Measurements from ENCODE around the gene CST3. TPM values are rescaled to one million over a fixed set of nuclear protein-coding genes. Genes with fewer than 3 reads are reported as not detected.

The CST3 gene
- total RNA-seq, 1 donor from 2014 or later = 1,237 TPM

DNA sequence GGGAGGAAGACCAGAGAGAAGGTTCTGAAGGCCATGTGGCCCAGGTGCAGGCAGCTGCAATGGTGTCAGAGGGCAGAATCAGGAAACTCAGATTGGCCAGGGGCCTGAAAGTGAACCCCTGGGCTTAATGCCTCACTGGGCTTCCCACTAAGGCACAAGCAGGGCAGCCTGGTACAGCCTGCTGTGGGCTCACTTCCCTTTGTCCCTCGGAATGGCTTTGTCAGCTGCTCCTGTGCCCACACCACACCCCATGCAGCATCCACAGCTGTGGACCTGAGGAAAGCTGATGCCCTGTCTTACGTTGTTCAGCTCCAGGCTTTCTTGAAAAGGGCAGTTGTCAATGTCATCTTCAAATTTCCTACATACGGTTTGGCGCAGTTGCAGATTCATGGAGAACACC is 34.4 kb downstream of the CST3 start:
- no peak for DNase-seq (ENCODE audit: low spot score)

DNA sequence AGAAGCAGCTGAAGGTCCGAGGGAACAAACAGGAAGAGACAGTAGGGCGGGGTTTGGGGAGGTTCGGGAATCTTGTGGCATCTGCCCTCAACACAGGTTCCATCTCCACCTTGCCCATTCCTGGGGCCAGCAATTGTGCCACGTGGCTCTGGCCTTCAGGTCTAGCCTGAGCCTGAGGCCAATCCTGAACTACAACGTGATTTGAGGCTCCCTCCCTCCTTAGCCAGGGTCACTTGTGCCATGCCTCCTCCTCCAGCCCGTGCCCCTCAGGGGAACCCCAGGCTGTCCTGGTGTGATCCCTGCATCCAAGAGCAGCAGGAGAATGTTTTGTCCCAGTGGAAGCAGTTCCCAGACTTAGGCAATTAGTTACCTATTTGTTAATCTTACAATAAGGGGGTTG is 35.1 kb downstream of the CST3 start:
- DNase-seq (ENCODE audit: low spot score) = peak; percentile 84

- no peak for DNase-seq (ENCODE audit: low spot score)
These were observed 35.5 kb downstream of the CST3 start for GRCh38 chr20:23602241-23602640.

GRCh38 chr20:23601715-23602114 is 36.0 kb downstream of the CST3 start:
- DNase-seq (ENCODE audit: low spot score) = no peak

DNA sequence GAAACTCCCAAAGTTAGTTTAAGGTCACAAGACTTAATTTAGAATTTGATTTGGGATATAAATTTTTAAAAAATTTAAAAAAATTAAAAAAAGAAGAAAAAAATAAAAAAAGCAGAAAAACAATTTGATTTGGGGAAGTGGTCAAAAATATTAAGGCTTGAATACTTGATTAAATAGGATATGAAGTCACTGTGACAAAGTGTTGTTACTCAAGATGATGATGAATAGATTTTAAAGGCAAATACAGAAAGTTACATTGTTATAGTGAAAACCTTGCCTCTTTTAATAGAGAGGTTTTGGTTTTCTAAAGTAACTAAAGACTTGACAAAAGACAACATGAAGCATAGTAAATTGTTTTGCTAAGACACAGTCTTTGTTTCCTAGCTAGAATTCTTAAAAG is 39.3 kb downstream of the CST3 start:
- no peak for DNase-seq (ENCODE audit: low spot score)

- DNase-seq (ENCODE audit: low spot score) = no peak
These were observed 41.0 kb downstream of the CST3 start for GRCh38 chr20:23596579-23597250.

DNA sequence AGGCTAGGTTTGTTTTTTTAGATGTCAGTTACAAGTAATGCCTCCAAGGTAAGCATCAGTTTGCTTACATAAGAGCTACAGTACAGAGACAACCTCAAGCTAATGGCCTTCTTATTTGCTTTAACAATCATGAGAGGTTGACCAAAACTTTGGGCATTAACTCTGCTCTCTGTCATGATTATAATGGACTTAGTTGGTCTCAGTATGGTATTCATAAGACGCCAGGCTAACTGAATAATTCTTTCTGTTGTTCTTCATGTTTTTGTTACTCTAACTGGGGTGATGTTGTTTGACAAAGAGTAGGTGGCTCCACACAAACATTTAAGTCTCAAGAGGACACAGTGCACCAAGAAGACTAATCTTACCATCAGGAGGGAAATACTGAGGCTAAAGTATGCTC is 41.8 kb downstream of the CST3 start:
- DNase-seq (ENCODE audit: low spot score) = no peak

GRCh38 chr20:23588434-23589403 is 49.0 kb downstream of the CST3 start:
- no peak for DNase-seq (ENCODE audit: low spot score)

GRCh38 chr20:23587631-23588030 is 50.1 kb downstream of the CST3 start:
- peak; percentile 47 for DNase-seq (ENCODE audit: low spot score)

GRCh38 chr20:23586735-23587525 is 50.8 kb downstream of the CST3 start:
- DNase-seq (ENCODE audit: low spot score) = peak; percentile 82

DNA sequence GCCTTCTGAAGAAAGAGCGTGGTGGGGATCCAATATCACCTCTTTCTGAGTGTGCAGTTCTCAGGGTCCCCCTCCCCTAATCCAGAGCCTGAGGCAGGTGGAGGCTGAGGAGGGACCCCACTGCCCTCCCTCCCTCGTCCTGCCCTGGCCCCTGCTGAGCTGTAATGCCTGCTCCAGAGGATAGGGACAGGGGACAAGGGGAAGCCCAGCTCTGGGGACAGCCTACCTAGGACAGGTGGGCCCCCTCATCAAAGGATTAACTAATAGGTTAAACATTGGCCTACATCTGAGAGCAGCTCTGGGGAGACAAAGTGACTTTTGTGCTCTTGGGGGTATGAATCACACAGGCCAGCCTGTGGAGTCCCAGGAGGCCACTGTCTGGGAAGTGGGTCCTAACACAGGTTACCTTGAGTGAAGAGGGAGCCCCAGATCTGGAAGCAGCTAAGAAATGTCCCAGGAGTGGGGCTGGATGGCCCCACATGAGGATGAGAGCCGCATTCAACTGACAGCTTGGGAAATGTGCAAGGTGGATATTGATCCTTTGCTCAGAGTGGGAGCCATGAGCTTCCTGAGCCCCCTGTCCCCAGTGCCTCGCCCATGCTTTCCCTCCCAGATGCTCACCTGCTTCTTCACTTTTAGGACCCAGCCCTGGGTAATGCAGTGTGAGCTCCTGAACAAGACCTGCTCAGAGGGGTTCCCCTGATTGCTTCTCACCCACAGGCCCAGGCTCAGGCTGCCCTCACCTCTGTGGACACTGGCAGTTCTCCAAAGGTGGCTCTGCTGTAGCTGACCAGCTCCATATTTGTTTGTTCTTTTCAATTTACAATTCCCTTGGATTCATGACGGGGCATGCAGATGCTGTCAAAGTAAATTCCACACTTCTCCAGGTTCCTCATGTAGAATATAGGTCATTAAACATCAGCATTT is 51.7 kb downstream of the CST3 start:
- DNase-seq (ENCODE audit: low spot score) = peak; percentile 76

DNA sequence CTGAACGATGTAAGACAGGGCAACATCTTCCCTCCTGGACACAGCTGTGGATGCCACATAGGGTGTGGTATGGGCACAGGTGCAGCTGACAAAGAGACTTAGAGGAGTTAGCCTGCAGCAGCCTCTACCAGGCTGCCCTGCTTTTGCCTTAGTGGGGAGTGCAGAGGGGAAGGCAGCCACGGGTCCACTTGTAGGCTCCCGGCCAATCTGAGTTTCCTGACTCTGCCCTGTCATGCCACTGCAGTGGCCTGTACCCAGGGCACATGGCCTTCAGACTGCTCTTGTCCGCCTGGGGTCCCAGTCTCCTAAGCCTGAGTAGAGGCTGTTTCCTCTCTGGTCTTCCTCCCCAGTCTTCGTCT is 52.3 kb downstream of the CST3 start:
- DNase-seq (ENCODE audit: low spot score) = peak; percentile 59

DNA sequence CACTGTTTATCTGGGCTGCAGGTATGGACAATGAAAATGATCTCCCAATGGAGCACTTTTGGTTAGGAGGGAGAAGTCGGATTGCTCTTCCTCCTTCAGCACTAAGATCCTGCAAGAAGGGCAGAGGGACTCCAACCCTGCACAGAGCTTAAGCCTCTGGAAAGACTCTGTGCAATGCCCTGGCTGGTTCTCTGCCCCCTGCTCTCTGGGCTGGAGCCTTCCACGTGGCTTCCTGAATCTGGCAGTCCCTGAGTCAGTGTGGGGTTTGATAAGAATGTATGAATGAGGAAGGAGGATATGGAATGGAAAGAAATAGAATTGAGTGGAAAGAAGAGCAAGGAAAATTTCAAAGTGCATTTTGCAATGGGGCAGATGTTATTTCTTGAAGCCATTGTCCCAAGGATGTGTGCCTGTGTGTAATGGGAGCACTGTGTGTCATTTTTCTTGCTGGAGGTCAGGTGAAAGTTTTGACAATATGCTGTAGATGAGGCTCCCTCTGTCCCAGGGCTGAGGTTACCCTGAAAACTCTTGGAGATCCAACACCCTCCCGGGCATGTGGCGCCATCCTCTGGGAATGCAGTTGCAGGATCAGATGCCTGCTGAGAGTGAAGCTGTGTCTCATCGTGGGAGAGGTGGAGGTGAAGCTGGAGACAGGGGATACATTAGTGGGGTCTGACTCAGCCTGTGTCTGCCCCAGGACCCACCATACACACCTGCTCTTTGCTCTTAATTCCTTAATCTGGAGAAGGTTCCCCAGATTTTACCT is 53.1 kb downstream of the CST3 start:
- peak; percentile 64 for DNase-seq (ENCODE audit: low spot score)

Other genes starting within 250 kb of the CST3 start
- gene NAPB, start 216.5 kb downstream of the CST3 start, total RNA-seq = 8.4 TPM
- not detected for gene CSTL1, start 198.3 kb downstream of the CST3 start, total RNA-seq
- gene CST11, start 185.1 kb downstream of the CST3 start, total RNA-seq = 0.96 TPM
- gene CST8, start 146.8 kb downstream of the CST3 start, total RNA-seq = not detected
- not detected for gene CST9L, start 69.5 kb downstream of the CST3 start, total RNA-seq
- not detected for gene CST9, start 32.0 kb downstream of the CST3 start, total RNA-seq
- gene CST4, start 51.1 kb upstream of the CST3 start, total RNA-seq = not detected
- not detected for gene CST1, start 113.0 kb upstream of the CST3 start, total RNA-seq
- not detected for gene CST2, start 188.8 kb upstream of the CST3 start, total RNA-seq
- gene CST5, start 241.8 kb upstream of the CST3 start, total RNA-seq = not detected